NCI-H524 treated with DMSO at 0.1 percent for 48 hours (cell line): ENCODE measurements around the gene WDFY3.
"Not testable (repeated sequence)": the region's sequence is repeated elsewhere in the genome, so short reads cannot be mapped to it uniquely, and the experiment has no call there.

ENCODE experiments used
- DNase-seq: peaks from one replicate; lab custom pipeline; 2025; lab: John Stamatoyannopoulos, UW

The WDFY3 gene

GRCh38 chr4:84672177-84672576, 294.3 kb downstream of the WDFY3 start:
- no peak for DNase-seq

GRCh38 chr4:84669201-84669600, 297.3 kb downstream of the WDFY3 start:
- DNase-seq: no peak

GRCh38 chr4:84666439-84666838, 300.1 kb downstream of the WDFY3 start:
- DNase-seq: no peak

GRCh38 chr4:84664767-84665166, 301.7 kb downstream of the WDFY3 start:
- not testable (repeated sequence) for DNase-seq

- DNase-seq: no peak
Measured at GRCh38 chr4:84661191-84661939, 305.1 kb downstream of the WDFY3 start.

- DNase-seq: no peak
Measured at GRCh38 chr4:84660606-84661005, 305.9 kb downstream of the WDFY3 start.

GRCh38 chr4:84652478-84652877, 314.0 kb downstream of the WDFY3 start:
- no peak for DNase-seq

GRCh38 chr4:84651499-84651898, 315.0 kb downstream of the WDFY3 start:
- DNase-seq: no peak

GRCh38 chr4:84648863-84649647, 317.4 kb downstream of the WDFY3 start:
- no peak for DNase-seq

GRCh38 chr4:84648178-84648577, 318.3 kb downstream of the WDFY3 start:
- no peak for DNase-seq

GRCh38 chr4:84647312-84647884, 319.1 kb downstream of the WDFY3 start:
- no peak for DNase-seq

GRCh38 chr4:84644087-84644486, 322.4 kb downstream of the WDFY3 start:
- no peak for DNase-seq

- DNase-seq: no peak
Measured at GRCh38 chr4:84639145-84639544, 327.3 kb downstream of the WDFY3 start.

GRCh38 chr4:84638092-84638491, 328.4 kb downstream of the WDFY3 start:
- DNase-seq: no peak

- no peak for DNase-seq
Measured at GRCh38 chr4:84634961-84635360, 331.5 kb downstream of the WDFY3 start.

- DNase-seq: no peak
Measured at GRCh38 chr4:84632092-84632491, 334.4 kb downstream of the WDFY3 start.

GRCh38 chr4:84631573-84631972, 334.9 kb downstream of the WDFY3 start:
- no peak for DNase-seq

- no peak for DNase-seq
Measured at GRCh38 chr4:84626673-84627072, 339.8 kb downstream of the WDFY3 start.

- no peak for DNase-seq
Measured at GRCh38 chr4:84623661-84624060, 342.8 kb downstream of the WDFY3 start.

- DNase-seq: no peak
Measured at GRCh38 chr4:84622959-84623358, 343.5 kb downstream of the WDFY3 start.
